ENCODE measurements around the gene ARSA. TPM values are rescaled to one million over a fixed set of nuclear protein-coding genes. Genes with fewer than 3 reads are reported as not detected.

ARSA gene
- total RNA-seq, 1 experiment from 2014 or later, result 16.6 TPM

- Histone ChIP-seq H3K4me3 (no peak overlapping the region), H3K79me2 (ENCODE audit: low read depth) (no peaks in the 10 kb centered on the region), H3K36me3 (ENCODE audit: low read depth) (no peaks in the 10 kb centered on the region), H3F3A (ENCODE audit: insufficient read depth, low read depth) (peaks cover 12% of the 10 kb centered on the region; the same call in 1 of the 2 replicates), H4K20me1 (ENCODE audit: insufficient read depth) (no peaks in the 10 kb centered on the region; the same call in 1 of the 2 replicates), H3K27me3 (ENCODE audit: insufficient read depth, low read depth) (peaks cover 76% of the 10 kb centered on the region), H3K4me2 (no peak overlapping the region), H2AFZ (no peak overlapping the region), H3K9me2 (ENCODE audit: insufficient read depth) (no peaks in the 10 kb centered on the region), H3K9me3 (ENCODE audit: insufficient read depth, low read depth) (no peaks in the 10 kb centered on the region), H3K4me1 (replicated peaks; ENCODE audit: insufficient read depth) (no peaks in the 10 kb centered on the region), H3K27ac (no peak overlapping the region)
- TF ChIP-seq CTCF (conservative IDR thresholded peaks at IDR 0.05) (no peak), EZH2 (IDR thresholded peaks at IDR 0.05; ENCODE audit: low read depth) (no peak)
- intact Hi-C loops (cut with micrococcal nuclease; ENCODE audit: unreplicated experiment), result no loop called here
- CTCF ChIA-PET, result no interaction called here
- DNase-seq, result no peak
- no TSS peak for BruUV-seq (replicated peaks)
- POLR2A ChIA-PET (ENCODE audit: unreplicated experiment), result no interaction called here
Measured at GRCh38 chr22:50603511-50604255, 24.3 kb downstream of the ARSA start.

GRCh38 chr22:50602338-50602700 is 25.6 kb downstream of the ARSA start:
- H3K4me3 ChIP-seq, result no peak overlapping the region
- H3K36me3 ChIP-seq (ENCODE audit: low read depth), result no peaks in the 10 kb centered on the region
- BruUV-seq (replicated peaks), result no TSS peak
- intact Hi-C loops (cut with micrococcal nuclease; ENCODE audit: unreplicated experiment), result no loop called here
- no peaks in the 10 kb centered on the region for H3K79me2 ChIP-seq (ENCODE audit: low read depth)
- H3K4me2 ChIP-seq, result no peak overlapping the region
- no peaks in the 10 kb centered on the region; the same call in 1 of the 2 replicates for H4K20me1 ChIP-seq (ENCODE audit: insufficient read depth)
- peaks cover 63% of the 10 kb centered on the region for H3K27me3 ChIP-seq (ENCODE audit: insufficient read depth, low read depth)
- no peak for TF ChIP-seq CTCF (conservative IDR thresholded peaks at IDR 0.05)
- TF ChIP-seq EZH2 (IDR thresholded peaks at IDR 0.05; ENCODE audit: low read depth), result no peak
- H3K27ac ChIP-seq, result no peak overlapping the region
- no peak for DNase-seq
- CTCF ChIA-PET, result no interaction called here
- H3K9me2 ChIP-seq (ENCODE audit: insufficient read depth), result no peaks in the 10 kb centered on the region
- H2AFZ ChIP-seq, result no peak overlapping the region
- POLR2A ChIA-PET (ENCODE audit: unreplicated experiment), result no interaction called here
- no peaks in the 10 kb centered on the region for H3K4me1 ChIP-seq (replicated peaks; ENCODE audit: insufficient read depth)
- no peaks in the 10 kb centered on the region for H3K9me3 ChIP-seq (ENCODE audit: insufficient read depth, low read depth)
- peaks cover 12% of the 10 kb centered on the region; the same call in 1 of the 2 replicates for H3F3A ChIP-seq (ENCODE audit: insufficient read depth, low read depth)

- H3K27ac ChIP-seq, result no peak overlapping the region
- BruUV-seq (replicated peaks), result no TSS peak
- intact Hi-C loops (cut with micrococcal nuclease; ENCODE audit: unreplicated experiment), result no loop called here
- no peaks in the 10 kb centered on the region for H3K79me2 ChIP-seq (ENCODE audit: low read depth)
- peaks cover 13% of the 10 kb centered on the region; the same call in 1 of the 2 replicates for H3F3A ChIP-seq (ENCODE audit: insufficient read depth, low read depth)
- no peaks in the 10 kb centered on the region for H3K36me3 ChIP-seq (ENCODE audit: low read depth)
- ChIA-PET CTCF (no interaction called here), POLR2A (ENCODE audit: unreplicated experiment) (no interaction called here)
- no peaks in the 10 kb centered on the region; the same call in 1 of the 2 replicates for H4K20me1 ChIP-seq (ENCODE audit: insufficient read depth)
- H3K9me2 ChIP-seq (ENCODE audit: insufficient read depth), result no peaks in the 10 kb centered on the region
- no peak overlapping the region for H3K4me3 ChIP-seq
- H2AFZ ChIP-seq, result no peak overlapping the region
- no peaks in the 10 kb centered on the region for H3K4me1 ChIP-seq (replicated peaks; ENCODE audit: insufficient read depth)
- TF ChIP-seq EZH2 (IDR thresholded peaks at IDR 0.05; ENCODE audit: low read depth), result no peak
- no peak for TF ChIP-seq CTCF (conservative IDR thresholded peaks at IDR 0.05)
- peaks cover 58% of the 10 kb centered on the region for H3K27me3 ChIP-seq (ENCODE audit: insufficient read depth, low read depth)
- no peak overlapping the region for H3K4me2 ChIP-seq
- no peaks in the 10 kb centered on the region for H3K9me3 ChIP-seq (ENCODE audit: insufficient read depth, low read depth)
- no peak for DNase-seq
Measured at GRCh38 chr22:50601669-50602337, 26.1 kb downstream of the ARSA start.
